ENCODE results near the gene TAF10.

TAF10 gene

GRCh38 chr11:6655790-6656583 is 44.0 kb upstream of the TAF10 start, which contains the start of gene DCHS1:
Gene DCHS1 (minus strand): TSS chr11:6655809. CDS start chr11:6641613, 14,196 bp downstream.
- H3K9me2 ChIP-seq (ENCODE audit: low read depth, low read length): no peaks in the 10 kb centered on the region
- TF ChIP-seq EZH2 (IDR thresholded peaks at IDR 0.05; ENCODE audit: borderline replicate concordance, low read length): no peak
- TF ChIP-seq CTCF (IDR thresholded peaks at IDR 0.05; ENCODE audit: low read length): no peak
- H3K36me3 ChIP-seq (ENCODE audit: insufficient read depth, low read length): no peaks in the 10 kb centered on the region
- no peaks in the 10 kb centered on the region for H3K4me1 ChIP-seq (ENCODE audit: insufficient read depth, low read length, severe bottlenecking)
- no peaks in the 10 kb centered on the region for H3F3A ChIP-seq (ENCODE audit: insufficient read depth, low read length)
- peak within 1 kb of the TSS; percentile 16 for H3K4me3 ChIP-seq (ENCODE audit: low read depth, low read length, poor library complexity, severe bottlenecking)
- H3K4me2 ChIP-seq (ENCODE audit: low read length): peak within 1 kb of the TSS; percentile 36; the same call in 1 of the 2 replicates
- no peaks in the 10 kb centered on the region for H3K9me3 ChIP-seq (ENCODE audit: low read length)
- no peaks in the 10 kb centered on the region for H3K79me2 ChIP-seq (ENCODE audit: insufficient read depth, low read length)
- H3K9ac ChIP-seq (ENCODE audit: low read length): no peak within 1 kb of the TSS
- peaks cover 27% of the 10 kb centered on the region for H3K27me3 ChIP-seq (ENCODE audit: insufficient read depth, low read length)
- no peak within 1 kb of the TSS for H3K27ac ChIP-seq (ENCODE audit: low read depth, low read length, poor library complexity, severe bottlenecking)
- H2AFZ ChIP-seq (ENCODE audit: low read length): no peak within 1 kb of the TSS
- H4K20me1 ChIP-seq (ENCODE audit: insufficient read depth, low read length): no peaks in the 10 kb centered on the region

DNA sequence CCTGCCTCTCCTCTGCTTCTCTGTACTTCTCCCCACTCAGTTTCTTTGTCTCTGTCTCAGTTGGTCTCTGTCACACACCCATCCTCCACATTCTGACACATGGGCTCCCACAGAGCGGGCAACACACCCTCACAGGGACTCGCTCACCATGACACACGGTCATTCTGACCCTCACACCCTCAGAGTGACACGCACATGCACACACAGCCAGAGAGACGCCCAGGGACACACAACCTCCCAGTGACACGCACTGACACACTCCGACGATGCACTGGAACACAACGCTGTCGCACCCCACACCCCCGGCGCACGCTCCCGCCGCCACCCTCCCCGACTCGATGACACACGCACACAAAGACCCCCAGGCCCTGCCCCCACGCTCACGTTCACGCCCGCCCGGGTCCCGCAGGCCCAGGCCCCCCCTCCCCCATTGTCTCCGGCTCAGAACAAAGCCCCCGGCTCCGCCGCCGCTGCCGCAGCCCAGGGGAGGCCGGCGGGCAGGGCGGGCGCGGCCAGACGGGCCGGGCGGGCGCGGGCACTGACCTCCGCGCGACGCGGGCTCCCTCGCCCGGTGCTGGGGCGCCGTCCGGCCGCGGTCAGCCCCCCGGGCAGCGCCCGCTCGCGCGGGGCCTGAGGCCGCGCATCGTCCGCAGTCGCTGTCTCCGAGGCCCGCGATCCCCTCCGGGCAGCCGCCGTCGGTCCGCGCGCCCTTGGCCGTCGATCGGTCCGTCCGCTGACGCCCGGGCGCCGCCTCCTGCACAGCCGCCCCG is 43.2 kb upstream of the TAF10 start:
- no peaks in the 10 kb centered on the region for H3K9me2 ChIP-seq (ENCODE audit: low read depth, low read length)
- H4K20me1 ChIP-seq (ENCODE audit: insufficient read depth, low read length): no peaks in the 10 kb centered on the region
- peaks cover 27% of the 10 kb centered on the region for H3K27me3 ChIP-seq (ENCODE audit: insufficient read depth, low read length)
- no peaks in the 10 kb centered on the region for H3K79me2 ChIP-seq (ENCODE audit: insufficient read depth, low read length)
- H3K36me3 ChIP-seq (ENCODE audit: insufficient read depth, low read length): no peaks in the 10 kb centered on the region
- no peak overlapping the region for H2AFZ ChIP-seq (ENCODE audit: low read length)
- peak overlapping the region; percentile 16 for H3K4me3 ChIP-seq (ENCODE audit: low read depth, low read length, poor library complexity, severe bottlenecking)
- H3K9ac ChIP-seq (ENCODE audit: low read length): no peak overlapping the region
- TF ChIP-seq EZH2 (IDR thresholded peaks at IDR 0.05; ENCODE audit: borderline replicate concordance, low read length): no peak
- TF ChIP-seq CTCF (IDR thresholded peaks at IDR 0.05; ENCODE audit: low read length): no peak
- no peaks in the 10 kb centered on the region for H3K9me3 ChIP-seq (ENCODE audit: low read length)
- no peak overlapping the region for H3K27ac ChIP-seq (ENCODE audit: low read depth, low read length, poor library complexity, severe bottlenecking)
- no peaks in the 10 kb centered on the region for H3F3A ChIP-seq (ENCODE audit: insufficient read depth, low read length)
- H3K4me2 ChIP-seq (ENCODE audit: low read length): peak overlapping the region; percentile 23; the same call in 1 of the 2 replicates
- H3K4me1 ChIP-seq (ENCODE audit: insufficient read depth, low read length, severe bottlenecking): no peaks in the 10 kb centered on the region

- H3K9me2 ChIP-seq (ENCODE audit: low read depth, low read length): no peaks in the 10 kb centered on the region
- H3K4me3 ChIP-seq (ENCODE audit: low read depth, low read length, poor library complexity, severe bottlenecking): no peak overlapping the region
- H3K4me2 ChIP-seq (ENCODE audit: low read length): no peak overlapping the region
- no peak overlapping the region for H3K9ac ChIP-seq (ENCODE audit: low read length)
- no peaks in the 10 kb centered on the region for H3K79me2 ChIP-seq (ENCODE audit: insufficient read depth, low read length)
- no peaks in the 10 kb centered on the region for H3F3A ChIP-seq (ENCODE audit: insufficient read depth, low read length)
- TF ChIP-seq CTCF (IDR thresholded peaks at IDR 0.05; ENCODE audit: low read length): no peak
- TF ChIP-seq EZH2 (IDR thresholded peaks at IDR 0.05; ENCODE audit: borderline replicate concordance, low read length): no peak
- peaks cover 27% of the 10 kb centered on the region for H3K27me3 ChIP-seq (ENCODE audit: insufficient read depth, low read length)
- H4K20me1 ChIP-seq (ENCODE audit: insufficient read depth, low read length): no peaks in the 10 kb centered on the region
- no peak overlapping the region for H3K27ac ChIP-seq (ENCODE audit: low read depth, low read length, poor library complexity, severe bottlenecking)
- no peaks in the 10 kb centered on the region for H3K9me3 ChIP-seq (ENCODE audit: low read length)
- H3K36me3 ChIP-seq (ENCODE audit: insufficient read depth, low read length): no peaks in the 10 kb centered on the region
- H2AFZ ChIP-seq (ENCODE audit: low read length): no peak overlapping the region
- H3K4me1 ChIP-seq (ENCODE audit: insufficient read depth, low read length, severe bottlenecking): no peaks in the 10 kb centered on the region
Measured at GRCh38 chr11:6654281-6655019, 42.4 kb upstream of the TAF10 start.
